H9 (cell line): Measurements from ENCODE around the gene FPGS. TPM values are rescaled to one million over a fixed set of nuclear protein-coding genes. Genes with fewer than 3 reads are reported as not detected.

Experiments used
- DNase-seq: peaks from one replicate; pipeline ENCODE4 v3.0.0-alpha.2; 2017
- H2AFZ ChIP-seq: one replicate; pipeline ENCODE4 v1.6.1; 2013; ENCODE audit warnings: mild to moderate bottlenecking, low read length, control low read depth, moderate library complexity
- H2AK5ac ChIP-seq: 2 replicates; pipeline ENCODE4 v1.6.1; 2013; ENCODE audit warnings: low read length, control low read depth, mixed read lengths; ENCODE audit not compliant: insufficient read length
- H2BK120ac ChIP-seq: one replicate; pipeline ENCODE4 v1.6.1; 2013; ENCODE audit warnings: low read depth, mild to moderate bottlenecking, low read length, control low read depth, inconsistent platforms; ENCODE audit not compliant: poor library complexity, severe bottlenecking
- H2BK12ac ChIP-seq: 2 replicates; pipeline ENCODE4 v1.6.1; 2013; ENCODE audit warnings: low read length, control low read depth, mixed read lengths, low read depth; ENCODE audit not compliant: insufficient read length
- H2BK15ac ChIP-seq: 2 replicates; pipeline ENCODE4 v1.6.1; 2013; ENCODE audit warnings: low read depth, low read length, control low read depth
- H2BK20ac ChIP-seq: one replicate; pipeline ENCODE4 v1.6.1; 2013; ENCODE audit warnings: low read depth, mild to moderate bottlenecking, low read length, control low read depth, inconsistent platforms; ENCODE audit not compliant: poor library complexity, severe bottlenecking
- H2BK5ac ChIP-seq: 2 replicates; pipeline ENCODE4 v1.6.1; 2013; ENCODE audit warnings: low read length, control low read depth, mixed read lengths; ENCODE audit not compliant: insufficient read length
- H3K14ac ChIP-seq: 2 replicates; pipeline ENCODE4 v1.6.1; 2013; ENCODE audit warnings: low read length, control low read depth; ENCODE audit not compliant: insufficient read depth
- H3K18ac ChIP-seq: 2 replicates; pipeline ENCODE4 v1.6.1; 2013; ENCODE audit warnings: low read depth, mild to moderate bottlenecking, mixed read lengths, low read length, control low read depth; ENCODE audit not compliant: insufficient read length
- H3K23ac ChIP-seq: 2 replicates; pipeline ENCODE4 v1.6.1; 2013; ENCODE audit warnings: low read length, control low read depth, mixed read lengths, low read depth; ENCODE audit not compliant: insufficient read length
- H3K23me2 ChIP-seq: 2 replicates; pipeline ENCODE4 v1.6.1; 2013; ENCODE audit warnings: low read depth, mild to moderate bottlenecking, mixed read lengths, low read length, control low read depth; ENCODE audit not compliant: insufficient read length, poor library complexity, severe bottlenecking
- H3K27ac ChIP-seq: 2 replicates; pipeline ENCODE4 v1.5.1; 2013; ENCODE audit warnings: low read length, control low read depth, mixed read lengths, low read depth; ENCODE audit not compliant: insufficient read length
- H3K27me3 ChIP-seq: 2 replicates; pipeline ENCODE4 v1.6.1; 2013; ENCODE audit warnings: low read length, control low read depth, inconsistent platforms; ENCODE audit not compliant: insufficient read depth
- H3K4ac ChIP-seq: 2 replicates; pipeline ENCODE4 v1.6.1; 2013; ENCODE audit warnings: low read depth, mild to moderate bottlenecking, control low read depth, inconsistent platforms, low read length, moderate library complexity
- H3K4me1 ChIP-seq: 2 replicates; pipeline ENCODE4 v1.6.1; 2013; ENCODE audit warnings: low read length, control low read depth, inconsistent platforms; ENCODE audit not compliant: insufficient read depth
- H3K4me2 ChIP-seq: 2 replicates; pipeline ENCODE4 v1.6.1; 2013; ENCODE audit warnings: low read length, control low read depth, mixed read lengths; ENCODE audit not compliant: insufficient read length, insufficient read depth
- H3K56ac ChIP-seq: 2 replicates; pipeline ENCODE4 v1.6.1; 2013; ENCODE audit warnings: low read depth, mild to moderate bottlenecking, mixed read lengths, low read length, control low read depth; ENCODE audit not compliant: insufficient read length
- H3K79me1 ChIP-seq: 2 replicates; pipeline ENCODE4 v1.6.1; 2013; ENCODE audit warnings: low read depth, mild to moderate bottlenecking, moderate library complexity, low read length, control low read depth, inconsistent platforms; ENCODE audit not compliant: insufficient read depth, poor library complexity, severe bottlenecking
- H3K79me2 ChIP-seq: 2 replicates; pipeline ENCODE4 v1.6.1; 2013; ENCODE audit warnings: low read length, control low read depth, inconsistent platforms; ENCODE audit not compliant: insufficient read depth
- H3K9ac ChIP-seq: 2 replicates; pipeline ENCODE4 v1.6.1; 2013; ENCODE audit warnings: low read length, control low read depth, mixed read lengths; ENCODE audit not compliant: insufficient read length; ENCODE audit errors: extremely low read depth
- H3K9me3 ChIP-seq: one replicate; pipeline ENCODE4 v1.6.1; 2013; ENCODE audit warnings: low read depth, low read length, inconsistent platforms; ENCODE audit not compliant: control insufficient read depth
- H3T11ph ChIP-seq: one replicate; pipeline ENCODE4 v1.6.1; 2013; ENCODE audit warnings: mild to moderate bottlenecking, low read length, control low read depth, inconsistent platforms
- H4K20me1 ChIP-seq: one replicate; pipeline ENCODE4 v1.6.1; 2013; ENCODE audit not compliant: control insufficient read depth, insufficient read length, insufficient read depth
- H4K5ac ChIP-seq: 2 replicates; pipeline ENCODE4 v1.6.1; 2013; ENCODE audit warnings: low read depth, mild to moderate bottlenecking, mixed read lengths, low read length, control low read depth; ENCODE audit not compliant: insufficient read length
- H4K8ac ChIP-seq: replicated peaks from 2 replicates; pipeline ENCODE4 v1.6.1; 2013; ENCODE audit warnings: low read length, control low read depth, mixed read lengths, low read depth; ENCODE audit not compliant: insufficient read length
- H4K91ac ChIP-seq: 2 replicates; pipeline ENCODE4 v1.6.1; 2013; ENCODE audit warnings: low read depth, mild to moderate bottlenecking, moderate library complexity, mixed read lengths, low read length, control low read depth; ENCODE audit not compliant: insufficient read length
- H3K27ac Mint-ChIP-seq, 3 experiments: 2 replicates in 2 of 3; 3 replicates in 1 of 3; pipeline ENCODE4 v1.8.0; 2020 to 2021; ENCODE audit warnings: mixed read lengths in 3 of 3, mild to moderate bottlenecking in 1 of 3, moderate library complexity in 1 of 3
- H3K27me3 Mint-ChIP-seq: 2 replicates; pipeline ENCODE4 v1.8.0; 2021; ENCODE audit warnings: low read depth, mild to moderate bottlenecking, moderate library complexity, mixed read lengths
- H3K36me3 Mint-ChIP-seq, 3 experiments: 2 replicates in 2 of 3; 3 replicates in 1 of 3; pipeline ENCODE4 v1.8.0; 2020 to 2021; ENCODE audit warnings: low read depth in 3 of 3, mixed read lengths in 3 of 3; ENCODE audit not compliant: insufficient read depth in 1 of 3
- H3K4me1 Mint-ChIP-seq, 2 experiments: 2 replicates each; pipeline ENCODE4 v1.8.0; 2020; ENCODE audit warnings: mixed read lengths in 2 of 2
- H3K4me3 Mint-ChIP-seq, 2 experiments: 2 replicates in 1 of 2; 3 replicates in 1 of 2; pipeline ENCODE4 v1.8.0; 2020 to 2021; ENCODE audit warnings: mild to moderate bottlenecking in 2 of 2, mixed read lengths in 2 of 2, moderate library complexity in 1 of 2
- H3K9me3 Mint-ChIP-seq, 2 experiments: 2 replicates in 1 of 2; 3 replicates in 1 of 2; pipeline ENCODE4 v1.8.0; 2020; ENCODE audit warnings: mild to moderate bottlenecking in 2 of 2, mixed read lengths in 2 of 2, moderate library complexity in 1 of 2
- WGBS: extraction: QIAGEN DNeasy Blood & Tissue Kit; methylation state at CpG from one replicate; pipeline ENCODE4 v1.1.7; 2013; ENCODE audit warnings: missing lambda C conversion rate, low lambda C conversion rate, mixed read lengths; ENCODE audit not compliant: insufficient read length; ENCODE audit errors: extremely low coverage; 5-methylcytosine and 5-hydroxymethylcytosine counted together
- total RNA-seq: library from RNA; stranded (reverse); gene quantifications from 2 replicates; pipeline ENCODE4 v1.2.1, GENCODE V29; 2021
- TF ChIP-seq, protein P1 (sequence below): fragments of 200-600 bp; sonication (generic); conservative IDR thresholded peaks from 3 replicates; pipeline ENCODE4 v1.8.0; 2021; ENCODE audit warnings: antibody characterized with exemption, mild to moderate bottlenecking

FPGS gene
- total RNA-seq, 1 experiment from 2014 or later, result 68.4 TPM

DNA sequence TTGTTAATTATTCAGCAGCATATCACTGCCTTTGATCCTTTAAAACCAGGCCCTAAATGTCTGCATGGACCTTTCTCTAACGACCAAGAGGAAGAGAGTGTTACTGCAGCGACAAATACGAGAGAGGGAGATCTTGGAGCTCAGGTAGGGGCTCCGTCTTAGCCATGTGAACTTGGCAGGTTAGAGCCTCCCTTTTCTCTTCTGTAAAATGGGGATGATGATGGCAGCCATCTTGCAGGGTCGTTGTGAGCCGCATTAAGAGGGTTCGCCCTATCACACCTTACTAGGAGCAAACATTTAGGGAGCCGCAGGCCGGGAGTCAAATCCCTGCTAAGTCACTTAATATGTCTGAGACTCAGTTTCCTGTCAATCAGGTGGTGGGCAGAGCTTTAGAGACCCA is 50.1 kb downstream of the FPGS start:
- Histone ChIP-seq H3T11ph (no peak overlapping the region), H3K4me1 (no peaks in the 10 kb centered on the region), H3K79me2 (no peaks in the 10 kb centered on the region), H3K56ac (no peak overlapping the region), H3K27me3 (no peaks in the 10 kb centered on the region), H3K4me2 (no peak overlapping the region), H2BK20ac (no peak overlapping the region), H4K91ac (no peak overlapping the region), H3K14ac (no peak overlapping the region), H2BK12ac (no peak overlapping the region), H3K4ac (no peak overlapping the region), H2AK5ac (no peak overlapping the region), H4K20me1 (no peaks in the 10 kb centered on the region), H3K23me2 (peaks cover 1% of the 10 kb centered on the region), H4K5ac (no peak overlapping the region), H2BK15ac (no peak overlapping the region), H3K27ac (no peak overlapping the region), H3K9me3 (no peaks in the 10 kb centered on the region), H3K23ac (no peak overlapping the region), H2AFZ (no peak overlapping the region), H4K8ac (no peak overlapping the region), H2BK120ac (no peak overlapping the region), H3K9ac (no peak overlapping the region), H3K18ac (no peak overlapping the region), H2BK5ac (no peak overlapping the region), H3K79me1 (no peaks in the 10 kb centered on the region)
- H3K36me3 Mint-ChIP-seq, result peaks cover 0 to 8% (median 4%) of the 10 kb centered on the region in 3 experiments; a peak in 3 of 7 replicates
- H3K4me3 Mint-ChIP-seq, result no peak overlapping the region
- DNase-seq, result no peak
- WGBS, result no CpG with 5 or more reads among the region's 9 CpGs
- H3K9me3 Mint-ChIP-seq, result peaks cover 5 to 12% of the 10 kb centered on the region in 2 experiments; a peak in 3 of 5 replicates
- peaks cover 2% of the 10 kb centered on the region for H3K27me3 Mint-ChIP-seq
- H3K27ac Mint-ChIP-seq, result no peak overlapping the region
- H3K4me1 Mint-ChIP-seq, result peaks cover 2 to 4% of the 10 kb centered on the region in 2 experiments; a peak in 1 of 4 replicates
- TF ChIP-seq, protein P1, sequence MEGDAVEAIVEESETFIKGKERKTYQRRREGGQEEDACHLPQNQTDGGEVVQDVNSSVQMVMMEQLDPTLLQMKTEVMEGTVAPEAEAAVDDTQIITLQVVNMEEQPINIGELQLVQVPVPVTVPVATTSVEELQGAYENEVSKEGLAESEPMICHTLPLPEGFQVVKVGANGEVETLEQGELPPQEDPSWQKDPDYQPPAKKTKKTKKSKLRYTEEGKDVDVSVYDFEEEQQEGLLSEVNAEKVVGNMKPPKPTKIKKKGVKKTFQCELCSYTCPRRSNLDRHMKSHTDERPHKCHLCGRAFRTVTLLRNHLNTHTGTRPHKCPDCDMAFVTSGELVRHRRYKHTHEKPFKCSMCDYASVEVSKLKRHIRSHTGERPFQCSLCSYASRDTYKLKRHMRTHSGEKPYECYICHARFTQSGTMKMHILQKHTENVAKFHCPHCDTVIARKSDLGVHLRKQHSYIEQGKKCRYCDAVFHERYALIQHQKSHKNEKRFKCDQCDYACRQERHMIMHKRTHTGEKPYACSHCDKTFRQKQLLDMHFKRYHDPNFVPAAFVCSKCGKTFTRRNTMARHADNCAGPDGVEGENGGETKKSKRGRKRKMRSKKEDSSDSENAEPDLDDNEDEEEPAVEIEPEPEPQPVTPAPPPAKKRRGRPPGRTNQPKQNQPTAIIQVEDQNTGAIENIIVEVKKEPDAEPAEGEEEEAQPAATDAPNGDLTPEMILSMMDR, result no peak
